GM19463 (cell line): ENCODE measurements around the gene ASF1B.

Experiments
- ATAC-seq: cut with Tn5 transposase; IDR thresholded peaks from one replicate; pipeline ENCODE4 v1.9.1; 2021; ENCODE audit warnings: mild to moderate bottlenecking, moderate library complexity; ENCODE audit not compliant: unreplicated experiment

Gene ASF1B

GRCh38 chr19:14138576-14139265, 2.3 kb upstream of the ASF1B start:
- ATAC-seq = no peak

DNA sequence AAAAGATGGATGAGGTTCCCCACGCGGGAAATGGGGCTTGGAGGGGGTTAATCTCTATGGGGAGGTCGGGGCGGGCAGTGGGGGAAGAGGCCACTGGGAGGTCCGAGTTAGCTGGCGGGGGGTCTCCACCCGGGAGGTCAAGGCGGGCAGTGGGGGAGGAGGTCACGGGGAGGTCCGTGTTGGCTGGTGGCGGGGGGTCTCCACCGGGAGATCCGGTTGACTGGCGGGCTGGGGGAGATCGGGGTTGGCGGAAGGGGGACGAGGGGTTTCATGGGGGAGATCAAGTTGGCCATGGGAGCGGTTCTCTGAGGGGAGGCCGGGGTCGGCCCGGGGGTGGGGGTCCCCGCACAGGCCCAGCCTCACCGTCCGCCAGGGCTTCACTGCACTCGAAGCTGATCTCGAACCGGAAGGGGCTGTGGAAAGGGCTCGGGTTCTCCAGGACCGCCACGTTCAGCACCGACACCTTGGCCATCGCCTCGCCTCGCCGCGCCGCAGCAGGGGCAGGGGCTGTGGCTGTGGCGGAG, 342 bp downstream of the ASF1B start:
- ATAC-seq = no peak

- ATAC-seq = no peak
Observed at GRCh38 chr19:14135355-14135754, 1.0 kb downstream of the ASF1B start.

DNA sequence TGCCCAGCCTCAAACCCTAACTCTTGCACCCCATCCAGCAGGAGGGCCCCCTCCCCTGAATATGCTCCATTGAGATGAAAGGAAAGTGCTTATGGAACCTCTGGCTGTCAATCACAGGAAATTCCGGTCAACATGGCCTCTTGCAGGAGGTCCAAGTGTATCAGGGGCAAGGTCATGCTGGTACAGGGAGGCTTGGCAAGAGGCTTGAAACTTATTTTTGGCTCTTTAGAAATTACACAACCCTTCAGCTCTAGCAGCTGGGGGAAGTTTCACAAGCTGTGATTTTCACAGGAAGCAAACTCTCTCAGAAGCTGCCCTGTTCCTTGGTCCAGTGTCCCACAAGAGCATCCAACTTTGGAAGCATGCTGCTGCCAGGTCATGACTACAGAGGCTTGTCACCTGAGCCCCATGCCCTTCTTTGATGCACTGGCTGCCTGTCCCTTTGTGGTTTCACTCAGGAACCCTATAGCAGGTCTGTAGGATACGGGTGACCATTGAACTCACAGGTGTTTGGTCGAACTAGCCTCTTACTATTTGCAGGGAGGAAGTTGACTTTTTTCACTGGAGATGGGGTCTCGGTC, 8.4 kb downstream of the ASF1B start:
- no peak for ATAC-seq

DNA sequence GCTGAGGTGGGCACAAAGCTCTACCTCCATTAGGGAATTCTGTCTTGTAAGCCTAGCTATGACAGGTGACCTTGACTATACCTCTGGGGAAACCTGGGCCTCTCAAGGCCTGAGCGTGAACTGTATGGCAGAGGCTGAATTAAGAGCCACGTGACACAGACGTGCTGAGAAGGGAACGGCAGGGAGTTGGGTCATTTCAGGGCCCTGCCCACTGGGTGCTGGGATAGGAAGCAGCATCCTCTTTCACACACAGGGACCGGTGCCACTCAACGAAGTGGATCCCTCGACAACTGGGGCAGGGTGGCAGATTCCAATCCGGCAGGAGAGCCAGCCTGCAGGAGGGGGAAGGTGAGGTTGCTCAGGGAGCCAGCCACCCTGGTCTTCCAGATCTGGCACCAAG, 9.2 kb downstream of the ASF1B start:
- no peak for ATAC-seq

GRCh38 chr19:14122924-14123323, 13.5 kb downstream of the ASF1B start:
- ATAC-seq = no peak

- ATAC-seq = no peak
Observed at GRCh38 chr19:14120497-14120780, 15.9 kb downstream of the ASF1B start.

DNA sequence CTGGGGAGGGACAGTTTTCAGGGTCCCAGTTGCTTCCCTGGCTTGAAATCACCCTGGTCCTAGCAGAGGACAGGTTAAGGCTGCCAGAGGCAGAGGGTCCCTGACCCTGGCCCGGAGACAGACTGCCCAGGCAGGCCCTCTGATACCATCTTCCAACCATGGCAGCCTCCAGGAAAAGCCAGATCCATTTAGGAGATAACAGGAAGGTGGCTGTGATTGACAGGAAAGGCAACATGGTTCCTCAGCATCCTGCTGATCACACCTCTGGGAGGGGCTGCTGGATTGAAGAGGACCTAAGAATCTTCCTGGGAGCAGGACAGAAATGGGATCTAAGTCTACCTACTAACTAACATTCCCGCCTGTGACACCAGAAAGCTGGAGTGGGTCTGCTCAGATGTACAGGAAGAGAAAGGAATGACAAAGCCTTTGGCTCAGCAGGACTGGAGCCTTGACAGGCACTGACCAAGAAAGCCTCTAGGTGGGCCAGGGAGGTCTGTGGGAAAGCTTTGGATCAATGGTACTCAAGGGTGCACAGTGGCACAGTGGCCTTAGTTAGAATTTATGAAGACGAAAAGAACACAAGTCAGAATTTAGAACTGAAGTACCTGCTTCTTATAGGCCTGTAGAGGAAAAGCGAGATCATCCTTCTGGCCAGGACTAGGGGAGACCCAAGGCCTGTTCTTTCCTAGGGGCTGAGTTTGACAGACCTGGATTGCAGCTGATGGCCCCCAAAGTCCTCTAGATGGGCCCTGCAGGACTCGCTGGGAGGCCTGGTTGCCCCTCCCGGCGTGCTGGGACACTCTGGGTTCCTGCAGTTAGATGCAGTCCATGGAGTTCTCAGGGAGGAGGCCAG, 16.5 kb downstream of the ASF1B start:
- ATAC-seq = no peak

DNA sequence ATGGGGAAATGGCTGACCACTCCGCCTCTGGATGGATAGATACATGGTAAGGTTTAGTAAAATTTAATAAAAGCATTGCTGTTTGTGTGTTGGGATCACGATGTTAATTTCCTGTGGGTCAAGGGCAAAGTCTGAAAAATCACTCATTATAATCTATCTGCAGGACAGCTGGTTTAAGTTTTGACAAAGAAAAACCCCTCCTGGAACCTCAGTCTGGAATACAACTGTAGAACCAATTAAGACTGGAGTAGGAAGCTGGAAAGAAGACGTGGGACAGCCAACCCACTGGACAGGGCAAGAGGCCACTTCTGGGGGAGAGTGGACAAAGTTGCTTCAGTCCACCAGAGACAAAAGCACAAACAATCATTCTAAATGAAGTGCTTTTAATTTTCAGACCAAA, 17.2 kb downstream of the ASF1B start:
- no peak for ATAC-seq

DNA sequence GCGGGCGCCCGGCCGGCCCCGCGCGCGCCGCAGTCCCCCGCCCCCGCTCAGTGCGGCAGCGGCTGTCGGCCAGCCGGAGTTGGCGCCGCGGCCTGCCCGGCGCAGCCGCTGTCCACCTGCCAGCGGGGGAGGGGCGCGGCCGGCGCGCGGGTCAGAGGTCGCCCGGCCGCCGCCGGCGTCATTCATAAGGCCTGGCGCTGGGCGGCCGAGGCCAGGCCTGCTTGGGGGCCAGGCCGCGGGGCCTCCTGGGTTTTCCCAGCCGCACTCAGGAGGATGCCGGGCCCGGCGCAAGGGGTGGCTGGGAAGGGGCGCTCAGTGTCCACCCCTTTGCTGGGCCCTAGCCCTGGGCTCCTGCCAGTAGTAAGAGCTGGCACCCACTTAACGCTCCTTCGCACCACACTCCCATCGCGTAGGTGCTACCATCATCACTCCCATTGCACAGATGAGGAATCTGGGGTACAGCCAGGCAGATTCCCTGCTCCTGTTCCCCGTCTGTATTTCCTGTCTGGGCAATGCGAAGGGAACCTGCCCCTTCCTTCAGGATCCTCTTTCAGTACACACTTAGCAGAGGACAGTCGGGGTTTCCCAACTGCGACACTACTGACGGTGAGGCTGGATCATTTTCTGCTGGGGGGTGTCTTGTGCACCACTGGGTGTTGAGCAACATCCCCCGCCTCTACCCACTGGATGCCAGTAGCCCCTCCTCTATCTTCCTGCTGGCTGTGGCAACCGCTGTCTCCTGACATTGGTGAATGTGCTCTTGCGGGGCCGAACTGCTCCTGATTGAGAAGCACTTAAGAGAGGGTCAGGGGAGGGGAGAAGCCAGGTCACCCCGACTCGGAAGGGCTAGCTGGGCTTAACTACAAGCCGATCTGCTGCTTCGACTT, 18.0 kb downstream of the ASF1B start:
- peak; percentile 30 for ATAC-seq

- peak; percentile 94 for ATAC-seq
Observed at GRCh38 chr19:14117668-14118164, 18.7 kb downstream of the ASF1B start, which contains the start of gene PRKACA. PRKACA (minus strand) TSS chr19:14117762; CDS start chr19:14117547, 215 bp downstream.

GRCh38 chr19:14116918-14117578, 19.3 kb downstream of the ASF1B start:
- ATAC-seq = no peak

- no peak for ATAC-seq
Observed at GRCh38 chr19:14116525-14116917, 19.9 kb downstream of the ASF1B start.

DNA sequence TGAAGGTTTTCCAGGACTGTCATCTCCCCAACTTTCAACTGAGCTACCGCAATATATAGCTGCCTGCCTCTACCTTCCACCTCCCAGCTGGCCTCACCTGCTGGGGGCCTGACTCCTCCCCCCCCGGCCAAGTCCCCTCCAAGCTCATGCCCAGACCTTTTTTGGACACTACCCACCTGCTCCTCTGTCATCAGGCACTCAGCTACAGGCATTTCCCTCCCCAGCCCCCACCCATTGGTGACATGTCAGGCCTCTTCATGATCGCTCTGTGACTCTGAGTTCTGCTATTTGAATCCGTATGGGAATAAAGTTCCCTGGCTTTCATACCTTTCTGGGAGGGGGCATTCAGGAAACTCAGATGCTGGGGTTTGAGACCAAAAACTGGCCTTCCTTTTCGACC, 20.6 kb downstream of the ASF1B start:
- no peak for ATAC-seq

- no peak for ATAC-seq
Observed at GRCh38 chr19:14114854-14115253, 21.5 kb downstream of the ASF1B start.

- no peak for ATAC-seq
Observed at GRCh38 chr19:14114439-14114838, 21.9 kb downstream of the ASF1B start.

GRCh38 chr19:14113762-14114414, 22.5 kb downstream of the ASF1B start:
- ATAC-seq = no peak

DNA sequence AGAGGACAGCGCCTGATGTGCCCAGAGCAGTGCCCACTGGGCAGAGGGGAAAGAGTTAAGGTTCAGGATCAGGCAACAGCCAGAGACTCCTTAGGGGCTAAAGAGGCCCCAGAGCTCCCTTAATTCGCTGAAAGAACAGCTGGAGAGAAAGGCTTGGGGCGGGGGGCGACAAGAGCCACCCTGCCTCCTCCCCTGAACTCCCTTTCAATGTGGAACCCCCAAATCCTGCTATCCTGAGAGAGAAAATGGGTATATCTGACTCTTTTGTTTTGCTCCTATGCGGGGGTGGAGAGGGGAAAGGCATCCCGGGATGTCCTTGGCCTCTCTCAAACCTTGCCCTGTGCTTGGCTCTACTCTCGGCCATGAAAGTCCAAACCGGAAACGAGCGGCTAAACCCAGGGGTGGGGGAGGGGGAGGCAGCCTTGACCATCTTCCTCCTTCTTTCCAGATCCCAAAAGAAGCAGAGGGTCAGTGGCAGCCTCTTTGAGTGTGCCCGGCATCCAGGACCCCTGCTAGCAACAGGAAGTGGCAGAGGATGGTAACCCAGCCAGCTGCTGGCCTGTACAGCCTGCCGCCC, 23.5 kb downstream of the ASF1B start:
- no peak for ATAC-seq

GRCh38 chr19:14112051-14112808, 24.2 kb downstream of the ASF1B start:
- ATAC-seq = no peak
